Skeletal muscle satellite cell (primary cell): ENCODE measurements around the gene EIF2B2.

ENCODE experiments used
- H3K27me3 ChIP-seq: 2 replicates; pipeline ENCODE4 v1.7.0; 2013; ENCODE audit warnings: low read length; ENCODE audit not compliant: control insufficient read depth, insufficient read depth
- H3K36me3 ChIP-seq: 2 replicates; pipeline ENCODE4 v1.7.0; 2013; ENCODE audit warnings: mild to moderate bottlenecking, control low read depth, low read length; ENCODE audit not compliant: insufficient read depth
- H3K4me1 ChIP-seq: 2 replicates; pipeline ENCODE4 v1.7.0; 2013; ENCODE audit warnings: low read length; ENCODE audit not compliant: control insufficient read depth, insufficient read depth
- H3K4me2 ChIP-seq: 2 replicates; pipeline ENCODE4 v1.7.0; 2013; ENCODE audit warnings: mild to moderate bottlenecking, low read length
- H3K4me3 ChIP-seq: 2 replicates; pipeline ENCODE4 v1.7.0; 2013; ENCODE audit warnings: low read length
- H3K9ac ChIP-seq: 2 replicates; pipeline ENCODE4 v1.7.0; 2013; ENCODE audit warnings: mild to moderate bottlenecking, low read depth, low read length, moderate library complexity
- H3K9me3 ChIP-seq: replicated peaks from 2 replicates; pipeline ENCODE4 v1.7.0; 2013; ENCODE audit warnings: mild to moderate bottlenecking, control low read depth, low read length

EIF2B2 gene

GRCh38 chr14:74962046-74962445 lies 40.7 kb upstream of the EIF2B2 start:
- no peaks in the 10 kb centered on the region for H3K9me3 ChIP-seq
- H3K36me3 ChIP-seq, result no peaks in the 10 kb centered on the region
- no peak overlapping the region for H3K9ac ChIP-seq
- peaks cover 30% of the 10 kb centered on the region for H3K4me1 ChIP-seq
- H3K4me3 ChIP-seq, result no peak overlapping the region
- no peak overlapping the region for H3K4me2 ChIP-seq
- peaks cover 3% of the 10 kb centered on the region for H3K27me3 ChIP-seq

DNA sequence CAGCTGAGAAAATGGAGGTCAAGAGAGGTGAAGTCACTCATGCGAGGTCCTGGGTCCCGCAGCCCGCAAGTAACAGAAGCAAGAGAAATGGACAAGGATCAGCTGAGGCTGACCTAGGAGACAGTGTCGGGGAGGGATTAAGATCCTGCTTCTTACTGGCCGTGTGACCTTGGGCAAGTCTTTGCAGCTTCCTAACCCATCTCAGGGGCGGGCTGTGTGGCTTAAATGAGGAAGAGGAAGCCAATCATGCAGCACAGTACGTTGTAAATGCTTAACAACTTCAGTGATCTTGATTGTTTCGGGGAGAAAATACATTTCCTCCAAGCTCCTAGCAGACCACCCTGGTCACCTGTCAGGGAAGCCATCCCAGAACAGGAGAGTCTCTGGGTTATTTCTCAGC lies 40.2 kb upstream of the EIF2B2 start:
- no peak overlapping the region for H3K9ac ChIP-seq

DNA sequence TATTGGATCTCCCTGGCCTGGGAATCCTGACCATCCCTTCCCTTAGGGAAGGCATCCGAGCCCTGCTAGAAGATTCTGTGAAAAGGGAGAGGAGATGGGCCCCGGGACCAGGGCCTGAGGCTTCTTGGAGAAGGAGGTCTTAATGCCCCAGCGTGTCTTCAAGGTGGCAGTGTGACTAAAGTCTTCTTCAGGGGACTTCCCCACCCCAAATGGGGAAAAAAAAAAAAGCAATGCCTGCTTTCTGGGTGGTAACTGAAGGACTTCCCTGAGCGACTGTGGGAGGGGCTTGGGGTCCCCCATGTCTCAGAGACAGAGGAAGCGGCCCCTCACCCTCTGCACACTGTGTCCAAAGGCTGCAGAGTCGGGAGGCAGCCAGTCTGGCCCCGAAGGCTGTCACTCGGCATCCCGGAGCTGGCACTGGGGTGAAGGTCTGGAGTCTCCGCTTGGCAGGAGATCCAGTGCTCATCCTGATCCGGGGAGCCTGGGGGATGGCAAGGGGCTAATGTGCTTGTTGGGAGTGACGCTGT lies 39.5 kb upstream of the EIF2B2 start:
- peaks cover 3% of the 10 kb centered on the region for H3K27me3 ChIP-seq
- no peak overlapping the region for H3K4me3 ChIP-seq
- H3K9me3 ChIP-seq, result no peaks in the 10 kb centered on the region
- peaks cover 30% of the 10 kb centered on the region for H3K4me1 ChIP-seq
- no peaks in the 10 kb centered on the region for H3K36me3 ChIP-seq
- H3K9ac ChIP-seq, result no peak overlapping the region
- peak overlapping the region; percentile 26 for H3K4me2 ChIP-seq

More for the DNA sequence above, 40.2 kb upstream of the EIF2B2 start:
- Histone ChIP-seq H3K27me3 (peaks cover 3% of the 10 kb centered on the region), H3K36me3 (no peaks in the 10 kb centered on the region), H3K4me2 (no peak overlapping the region), H3K4me1 (peaks cover 30% of the 10 kb centered on the region), H3K4me3 (no peak overlapping the region), H3K9me3 (no peaks in the 10 kb centered on the region)

GRCh38 chr14:74963705-74964271 lies 38.9 kb upstream of the EIF2B2 start:
- Histone ChIP-seq H3K4me1 (peaks cover 30% of the 10 kb centered on the region), H3K4me2 (peak overlapping the region; percentile 26), H3K27me3 (peaks cover 3% of the 10 kb centered on the region), H3K4me3 (no peak overlapping the region), H3K36me3 (no peaks in the 10 kb centered on the region), H3K9ac (no peak overlapping the region), H3K9me3 (no peaks in the 10 kb centered on the region)

- Histone ChIP-seq H3K9ac (no peak overlapping the region), H3K9me3 (no peaks in the 10 kb centered on the region), H3K4me2 (no peak overlapping the region), H3K36me3 (no peaks in the 10 kb centered on the region), H3K4me3 (no peak overlapping the region), H3K4me1 (peaks cover 30% of the 10 kb centered on the region), H3K27me3 (peaks cover 3% of the 10 kb centered on the region)
Measured at GRCh38 chr14:74964787-74965485, 37.8 kb upstream of the EIF2B2 start.

DNA sequence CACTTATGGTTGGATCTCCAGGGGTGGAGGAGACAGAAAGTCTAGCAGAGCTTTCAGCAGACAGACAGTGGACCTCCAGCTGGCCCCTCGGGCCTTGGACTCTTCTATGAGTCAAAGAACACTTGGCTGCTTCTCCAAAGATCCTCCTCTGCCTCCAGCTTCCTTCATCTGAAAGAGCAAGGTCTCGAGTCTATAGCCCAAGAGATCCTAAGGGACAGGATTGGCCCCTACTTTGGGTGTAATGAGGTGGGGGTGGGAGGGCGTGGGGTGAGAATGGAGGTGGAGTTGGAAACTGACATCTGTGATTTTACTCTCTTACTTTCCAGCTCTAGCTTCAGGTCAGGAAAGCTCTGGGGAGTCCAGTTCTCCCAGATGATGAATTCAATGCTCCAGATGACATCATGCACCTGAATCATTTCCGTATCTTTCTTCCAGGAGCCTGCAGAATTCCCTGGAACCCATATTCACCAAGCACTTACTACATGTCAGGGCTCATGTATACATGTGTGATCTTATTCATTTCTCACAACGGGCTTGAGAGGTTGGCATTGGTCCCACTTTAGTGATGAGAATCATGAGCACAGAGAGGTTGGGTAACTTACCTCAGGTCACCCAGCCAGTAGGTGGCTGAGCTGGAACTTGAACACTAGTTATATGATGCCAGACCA lies 37.1 kb upstream of the EIF2B2 start:
- Histone ChIP-seq H3K27me3 (peaks cover 3% of the 10 kb centered on the region), H3K4me2 (no peak overlapping the region), H3K4me1 (peaks cover 30% of the 10 kb centered on the region), H3K36me3 (no peaks in the 10 kb centered on the region), H3K9ac (no peak overlapping the region), H3K4me3 (no peak overlapping the region), H3K9me3 (no peaks in the 10 kb centered on the region)

DNA sequence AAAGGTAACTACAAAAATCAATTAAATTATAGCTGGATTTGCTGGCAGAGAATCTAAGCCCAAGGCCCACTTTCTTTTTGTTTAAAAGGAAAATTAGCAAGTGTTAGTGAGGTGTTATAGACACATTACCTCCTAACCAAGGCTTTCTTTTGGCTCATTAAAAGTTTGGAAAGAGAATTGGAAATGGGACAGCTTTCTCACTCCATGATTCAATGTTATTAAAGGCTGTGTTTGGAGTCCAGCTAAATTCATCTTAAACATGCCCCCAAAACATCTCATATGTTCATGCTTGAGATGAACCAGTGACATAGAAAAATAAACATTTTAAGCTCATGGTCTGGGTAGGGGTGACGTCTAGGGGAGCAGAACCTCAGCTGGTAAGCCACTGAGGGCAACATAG lies 33.9 kb upstream of the EIF2B2 start:
- no peaks in the 10 kb centered on the region for H3K36me3 ChIP-seq
- no peak overlapping the region for H3K4me3 ChIP-seq
- no peaks in the 10 kb centered on the region for H3K27me3 ChIP-seq
- H3K4me1 ChIP-seq, result peaks cover 31% of the 10 kb centered on the region
- H3K9me3 ChIP-seq, result no peaks in the 10 kb centered on the region
- no peak overlapping the region for H3K4me2 ChIP-seq
- no peak overlapping the region for H3K9ac ChIP-seq

GRCh38 chr14:74973003-74973653 lies 29.6 kb upstream of the EIF2B2 start:
- Histone ChIP-seq H3K9ac (no peak overlapping the region), H3K4me2 (no peak overlapping the region), H3K4me3 (no peak overlapping the region), H3K9me3 (no peaks in the 10 kb centered on the region), H3K27me3 (no peaks in the 10 kb centered on the region), H3K4me1 (peaks cover 34% of the 10 kb centered on the region), H3K36me3 (no peaks in the 10 kb centered on the region)

DNA sequence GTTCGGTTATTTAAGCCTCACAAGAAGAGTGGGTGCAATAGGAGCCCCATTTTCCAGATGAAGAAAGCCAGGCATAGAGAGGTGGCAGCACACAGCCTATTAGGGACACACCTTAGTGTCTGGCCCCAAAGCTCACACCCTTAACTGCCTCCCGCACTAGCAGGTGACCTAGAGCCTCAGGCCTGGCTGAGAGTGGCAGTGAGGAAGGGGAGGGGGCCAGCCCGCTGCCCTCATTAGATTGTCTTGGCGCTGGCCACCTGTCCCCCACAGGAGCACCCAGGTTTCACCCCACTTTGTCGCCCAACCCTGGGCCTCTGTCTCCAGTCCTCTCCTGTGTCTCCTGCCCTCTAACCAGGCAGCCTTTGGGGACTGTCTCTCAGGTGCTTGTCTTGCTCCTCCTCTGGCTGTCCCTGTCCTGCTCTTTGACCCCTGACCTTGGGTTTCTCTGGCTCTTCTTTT lies 28.8 kb upstream of the EIF2B2 start:
- Histone ChIP-seq H3K4me1 (peaks cover 42% of the 10 kb centered on the region), H3K4me2 (no peak overlapping the region), H3K27me3 (no peaks in the 10 kb centered on the region), H3K4me3 (no peak overlapping the region), H3K36me3 (no peaks in the 10 kb centered on the region), H3K9ac (no peak overlapping the region), H3K9me3 (no peaks in the 10 kb centered on the region)

GRCh38 chr14:74974364-74975058 lies 28.2 kb upstream of the EIF2B2 start:
- Histone ChIP-seq H3K9ac (no peak overlapping the region), H3K9me3 (no peaks in the 10 kb centered on the region), H3K4me3 (no peak overlapping the region), H3K36me3 (no peaks in the 10 kb centered on the region), H3K4me1 (peaks cover 48% of the 10 kb centered on the region), H3K27me3 (no peaks in the 10 kb centered on the region), H3K4me2 (no peak overlapping the region)
